DND-41 (cell line): Measurements from ENCODE around the gene PCSK2.

ENCODE experiments used
- CTCF ChIP-seq: IDR thresholded peaks from 2 replicates; pipeline ENCODE4 v1.5.1; 2012; ENCODE audit warnings: borderline replicate concordance, low read length, moderate library complexity, mild to moderate bottlenecking; ENCODE audit not compliant: poor library complexity, severe bottlenecking; ENCODE audit errors: extremely low read depth
- EZH2 ChIP-seq: IDR thresholded peaks from 3 replicates; pipeline ENCODE4 v1.6.1; 2012; ENCODE audit warnings: borderline replicate concordance, low read depth, mild to moderate bottlenecking, moderate library complexity, low read length, inconsistent platforms; ENCODE audit not compliant: severe bottlenecking

GRCh38 chr20:17525650-17526049, 298.8 kb downstream of the PCSK2 start:
- TF ChIP-seq CTCF (no peak), EZH2 (no peak)
